ENCODE results near the gene PAK1. TPM values are rescaled to one million over a fixed set of nuclear protein-coding genes. Genes with fewer than 3 reads are reported as not detected.

PAK1 gene
- total RNA-seq, 1 donor from 2014 or later: 127 TPM

GRCh38 chr11:77359481-77359880 lies 114.4 kb downstream of the PAK1 start:
- Mint-ChIP-seq H3K36me3 (ENCODE audit: insufficient read depth) (peaks cover 22% of the 10 kb centered on the region), H3K4me1 (ENCODE audit: low read depth) (peaks cover 5% of the 10 kb centered on the region), H3K9me3 (ENCODE audit: low read depth) (no peaks in the 10 kb centered on the region), H3K27ac (no peak overlapping the region), H3K27me3 (no peaks in the 10 kb centered on the region), H3K4me3 (ENCODE audit: low read depth) (no peak overlapping the region)
- TF ChIP-seq CTCF (IDR thresholded peaks at IDR 0.05; ENCODE audit: unreplicated experiment): no peak
- DNase-seq (ENCODE audit: low spot score, unreplicated experiment): no peak

- Mint-ChIP-seq H3K4me3 (ENCODE audit: low read depth) (no peak overlapping the region), H3K27ac (no peak overlapping the region), H3K9me3 (ENCODE audit: low read depth) (no peaks in the 10 kb centered on the region), H3K4me1 (ENCODE audit: low read depth) (peaks cover 5% of the 10 kb centered on the region), H3K36me3 (ENCODE audit: insufficient read depth) (peaks cover 7% of the 10 kb centered on the region), H3K27me3 (no peaks in the 10 kb centered on the region)
- no peak for DNase-seq (ENCODE audit: low spot score, unreplicated experiment)
- TF ChIP-seq CTCF (IDR thresholded peaks at IDR 0.05; ENCODE audit: unreplicated experiment): no peak
These were observed 120.8 kb downstream of the PAK1 start for GRCh38 chr11:77353131-77353530.

- Mint-ChIP-seq H3K9me3 (ENCODE audit: low read depth) (no peaks in the 10 kb centered on the region), H3K27me3 (no peaks in the 10 kb centered on the region), H3K4me3 (ENCODE audit: low read depth) (no peak overlapping the region), H3K36me3 (ENCODE audit: insufficient read depth) (peaks cover 5% of the 10 kb centered on the region), H3K27ac (no peak overlapping the region), H3K4me1 (ENCODE audit: low read depth) (no peaks in the 10 kb centered on the region)
- no peak for TF ChIP-seq CTCF (IDR thresholded peaks at IDR 0.05; ENCODE audit: unreplicated experiment)
- no peak for DNase-seq (ENCODE audit: low spot score, unreplicated experiment)
These were observed 122.5 kb downstream of the PAK1 start for GRCh38 chr11:77351281-77351886.

- H3K4me1 Mint-ChIP-seq (ENCODE audit: low read depth): no peaks in the 10 kb centered on the region
- H3K9me3 Mint-ChIP-seq (ENCODE audit: low read depth): no peaks in the 10 kb centered on the region
- no peaks in the 10 kb centered on the region for H3K27me3 Mint-ChIP-seq
- peaks cover 17% of the 10 kb centered on the region for H3K36me3 Mint-ChIP-seq (ENCODE audit: insufficient read depth)
- H3K27ac Mint-ChIP-seq: no peak overlapping the region
- H3K4me3 Mint-ChIP-seq (ENCODE audit: low read depth): no peak overlapping the region
- TF ChIP-seq CTCF (IDR thresholded peaks at IDR 0.05; ENCODE audit: unreplicated experiment): no peak
- no peak for DNase-seq (ENCODE audit: low spot score, unreplicated experiment)
These were observed 125.9 kb downstream of the PAK1 start for GRCh38 chr11:77347948-77348347.

GRCh38 chr11:77346906-77347603 lies 126.8 kb downstream of the PAK1 start:
- no peak overlapping the region for H3K4me3 Mint-ChIP-seq (ENCODE audit: low read depth)
- no peak overlapping the region for H3K27ac Mint-ChIP-seq
- no peaks in the 10 kb centered on the region for H3K27me3 Mint-ChIP-seq
- no peak for TF ChIP-seq CTCF (IDR thresholded peaks at IDR 0.05; ENCODE audit: unreplicated experiment)
- no peaks in the 10 kb centered on the region for H3K9me3 Mint-ChIP-seq (ENCODE audit: low read depth)
- peaks cover 24% of the 10 kb centered on the region for H3K36me3 Mint-ChIP-seq (ENCODE audit: insufficient read depth)
- H3K4me1 Mint-ChIP-seq (ENCODE audit: low read depth): no peaks in the 10 kb centered on the region
- DNase-seq (ENCODE audit: low spot score, unreplicated experiment): no peak
